K562 (cell line): ENCODE data around the gene BTN3A1. TPM values are rescaled to one million over a fixed set of nuclear protein-coding genes. Genes with fewer than 3 reads are reported as not detected.
A peak's percentile ranks its signal among the peaks of the same experiment; 100 is the strongest.

Source experiments
- ELF1 ChIP-seq: fragments of 200-800 bp; sonication (Bioruptor generic); IDR thresholded peaks from 2 replicates; pipeline ENCODE4 v1.6.1; 2016; ENCODE audit warnings: missing genetic modification characterization, missing compliant biosample characterization
- ELF4 ChIP-seq: fragments of 450-650 bp; formaldehyde crosslinking; IDR thresholded peaks from 2 replicates; pipeline ENCODE4 v1.4.0; 2022; ENCODE audit warnings: missing genetic modification characterization
- EWSR1 ChIP-seq: fragments of 450-650 bp; IDR thresholded peaks from 2 replicates; pipeline ENCODE4 v1.6.1; 2018; ENCODE audit warnings: borderline replicate concordance, mild to moderate bottlenecking, low read depth, moderate library complexity; ENCODE audit not compliant: partially characterized antibody
- FIP1L1 ChIP-seq: fragments of 200-400 bp; formaldehyde crosslinking; IDR thresholded peaks from 2 replicates; pipeline ENCODE4 v1.6.1; 2018; ENCODE audit warnings: mild to moderate bottlenecking, low read depth, low read length; ENCODE audit not compliant: poor library complexity, severe bottlenecking
- GTF2E2 ChIP-seq: fragments of 200-800 bp; sonication (Bioruptor generic); IDR thresholded peaks from 2 replicates; pipeline ENCODE4 v1.6.1; 2016; ENCODE audit warnings: missing genetic modification characterization, missing compliant biosample characterization
- HDAC2 ChIP-seq: fragments of 450-650 bp; IDR thresholded peaks from 2 replicates; pipeline ENCODE4 v1.6.1; 2016; ENCODE audit warnings: mild to moderate bottlenecking
- MTF1 ChIP-seq: fragments of 250-450 bp; sonication (Bioruptor Pico); IDR thresholded peaks from 2 replicates; pipeline ENCODE4 v1.9.0; 2021; ENCODE audit warnings: moderate library complexity, mild to moderate bottlenecking, inconsistent platforms, borderline replicate concordance
- PBX2 ChIP-seq, 2 experiments: IDR thresholded peaks in 1 of 2; conservative IDR thresholded peaks in 1 of 2; 2 replicates each; pipeline ENCODE4 v1.6.1; 2016; ENCODE audit warnings: low read depth in 2 of 2, mild to moderate bottlenecking in 1 of 2, missing compliant biosample characterization in 1 of 2, missing genetic modification characterization in 1 of 2, moderate library complexity in 1 of 2
- POLR2G ChIP-seq: fragments of 200-400 bp; formaldehyde crosslinking; IDR thresholded peaks from 2 replicates; pipeline ENCODE4 v1.6.1; 2017; ENCODE audit warnings: low read depth, mild to moderate bottlenecking, antibody characterized with exemption, low read length, moderate library complexity
- RBM25 ChIP-seq: fragments of 200-400 bp; formaldehyde crosslinking; IDR thresholded peaks from 2 replicates; pipeline ENCODE4 v1.6.1; 2018; ENCODE audit warnings: low read length, low read depth, moderate library complexity; ENCODE audit not compliant: severe bottlenecking
- SRSF9 ChIP-seq: fragments of 200-400 bp; formaldehyde crosslinking; IDR thresholded peaks from 2 replicates; pipeline ENCODE4 v1.6.1; 2017; ENCODE audit warnings: low read depth, low read length, borderline replicate concordance
- SUPT5H ChIP-seq: fragments of 450-650 bp; IDR thresholded peaks from 2 replicates; pipeline ENCODE4 v1.6.1; 2016
- TAL1 ChIP-seq: fragments of 450-650 bp; IDR thresholded peaks from 2 replicates; pipeline ENCODE4 v1.6.1; 2016; ENCODE audit warnings: mild to moderate bottlenecking
- USF1 ChIP-seq: sonication (generic); formaldehyde crosslinking; IDR thresholded peaks from 2 replicates; pipeline ENCODE4 v1.9.0; 2022; ENCODE audit warnings: mild to moderate bottlenecking, missing genetic modification reagents
- ZMIZ1 ChIP-seq, 2 experiments: fragments of 150-350 bp in 1 of 2; IDR thresholded peaks; 2 replicates each; pipeline ENCODE4 v1.6.1; 2012 to 2016; ENCODE audit warnings: low read depth in 2 of 2, low read length in 2 of 2, mild to moderate bottlenecking in 1 of 2, moderate library complexity in 1 of 2
- ZNF280A ChIP-seq: fragments of 450-650 bp; IDR thresholded peaks from 2 replicates; pipeline ENCODE4 v1.6.1; 2018; ENCODE audit warnings: mild to moderate bottlenecking, low read depth; ENCODE audit not compliant: partially characterized antibody
- ZNF764 ChIP-seq: fragments of 250-450 bp; sonication (Bioruptor Pico); IDR thresholded peaks from 2 replicates; pipeline ENCODE4 v1.4.0; 2020; ENCODE audit warnings: low read depth, mild to moderate bottlenecking, moderate library complexity
- polyA plus RNA-seq, 8 experiments: library from polyadenylated mRNA; depleted of rRNA in 4 of 8; stranded (reverse) in 5 of 8; unstranded in 3 of 8; fragments of >200 nt; fragmentation: Nextera tagmentation in 2 of 8; fragmentation: Illumina TruSeq in 1 of 8; extraction: Ambion mirVana in 2 of 8; extraction: Trizol in 1 of 8; gene quantifications; 2 replicates each; pipeline versions ENCODE4 v1.2.1 to v1.2.3, GENCODE V29; 2011 to 2014; ENCODE audit warnings: inconsistent platforms in 1 of 8, missing spikeins in 1 of 8
- total RNA-seq, 7 experiments: library from RNA; depleted of rRNA in 6 of 7; stranded (reverse); fragments of >200 nt in 6 of 7; fragmentation: Illumina TruSeq in 2 of 7; extraction: Trizol in 2 of 7; gene quantifications; 2 replicates each; pipeline versions ENCODE4 v1.2.1 to v1.2.3, GENCODE V29; 2011 to 2021; ENCODE audit warnings: low replicate concordance in 1 of 7

BTN3A1 gene
- total and polyA plus RNA-seq, 9 of the 15 experiments (the other 6 are each of a cell fraction or from before 2014, with no cell fraction given) = 0.84 to 8.5 (median 3.9) TPM

- no peak for TF ChIP-seq ZMIZ1 (IDR thresholded peaks at IDR 0.05; ENCODE audit: low read depth in 2 of 2, low read length in 2 of 2)
- TF ChIP-seq EWSR1 = no peak
- 0 out of 2 replicates have a peak, but pooled peaks have one; percentile 42 for TF ChIP-seq USF1 (CRISPR knock-in tag)
- no peak for TF ChIP-seq SUPT5H
- TF ChIP-seq HDAC2 = peak; percentile 57; the same call in 1 of the 2 replicates
- no peak for TF ChIP-seq POLR2G
- TF ChIP-seq MTF1 = no peak
- TF ChIP-seq GTF2E2 = no peak
- TF ChIP-seq ZNF764 = no peak
- no peak for TF ChIP-seq TAL1
- TF ChIP-seq PBX2 (CRISPR knock-in tag; IDR thresholded peaks at IDR 0.05; ENCODE audit: low read depth) = no peak
- peak; percentile 37 for TF ChIP-seq PBX2 (tag; conservative IDR thresholded peaks at IDR 0.05; ENCODE audit: low read depth)
- TF ChIP-seq RBM25 = peak; percentile 28
- TF ChIP-seq SRSF9 = no peak
- TF ChIP-seq ZNF280A = no peak
- no peak for TF ChIP-seq FIP1L1
- no peak for TF ChIP-seq ELF1 (tag)
- TF ChIP-seq ELF4 (CRISPR knock-in tag) = no peak
Measured at GRCh38 chr6:26383624-26384417, 18.3 kb upstream of the BTN3A1 start (continued).
